SIG-M5 treated with dmso at 0.1 percent for 504 hours (cell line): ENCODE results near the gene DNAH1.
A peak's percentile ranks its signal among the peaks of the same experiment; 100 is the strongest.
"Not testable (repeated sequence)": the region's sequence is repeated elsewhere in the genome, so short reads cannot be mapped to it uniquely, and the experiment has no call there.

Source experiments
- DNase-seq: peaks from one replicate; lab custom pipeline; 2025; ENCODE audit not compliant: unreplicated experiment; lab: John Stamatoyannopoulos, UW

DNAH1 gene

GRCh38 chr3:52315977-52316764 is at the start of gene DNAH1:
DNAH1 (plus strand) TSS chr3:52316319; CDS start chr3:52322443, 6,124 bp downstream.
- no peak for DNase-seq

GRCh38 chr3:52268036-52268435 is 48.1 kb upstream of the DNAH1 start:
- DNase-seq, result no peak

- no peak for DNase-seq
These were observed 46.3 kb upstream of the DNAH1 start for GRCh38 chr3:52269776-52270175.

DNA sequence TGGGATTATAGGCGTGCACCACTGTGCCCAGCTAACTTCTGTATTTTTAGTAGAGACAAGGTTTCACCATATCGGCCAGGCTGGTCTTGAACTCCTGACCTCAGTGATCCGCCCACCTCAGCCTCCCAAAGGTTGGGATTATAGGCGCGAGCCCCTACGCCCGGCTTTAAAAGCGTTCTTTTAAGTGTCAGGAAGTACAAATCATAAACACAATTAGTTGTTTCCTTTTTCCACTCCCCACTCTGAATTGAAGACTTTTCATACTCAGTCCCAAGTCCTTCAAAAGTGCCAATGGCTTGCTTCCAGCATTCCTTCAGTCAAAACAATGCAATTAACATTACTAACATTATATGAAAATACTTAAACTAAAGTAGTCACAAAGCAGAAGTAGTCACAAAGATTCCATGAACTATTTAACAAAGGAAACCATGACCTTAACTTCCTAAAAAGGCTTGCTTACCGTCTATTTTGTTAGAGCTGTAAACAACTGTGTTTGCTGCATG is 45.8 kb upstream of the DNAH1 start:
- DNase-seq, result no peak

DNA sequence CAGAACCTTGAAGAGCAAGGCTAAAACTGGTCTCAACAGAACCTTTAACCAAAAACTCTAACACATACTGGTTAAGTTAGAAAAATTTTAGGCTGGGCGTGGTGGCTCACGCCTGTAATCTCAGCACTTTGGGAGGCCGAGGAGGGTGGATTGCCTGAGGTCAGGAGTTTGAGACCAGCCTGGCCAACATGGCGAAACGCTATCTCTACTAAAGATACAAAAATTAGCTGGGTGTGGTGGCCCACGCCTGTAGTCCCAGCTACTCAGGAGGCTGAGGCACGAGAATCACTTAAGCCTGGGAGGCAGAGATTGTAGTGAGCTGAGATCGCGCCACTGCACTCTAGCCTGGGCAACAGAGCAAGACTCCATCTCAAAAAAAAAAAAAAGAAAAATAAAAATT is 43.9 kb upstream of the DNAH1 start:
- not testable (repeated sequence) for DNase-seq

DNA sequence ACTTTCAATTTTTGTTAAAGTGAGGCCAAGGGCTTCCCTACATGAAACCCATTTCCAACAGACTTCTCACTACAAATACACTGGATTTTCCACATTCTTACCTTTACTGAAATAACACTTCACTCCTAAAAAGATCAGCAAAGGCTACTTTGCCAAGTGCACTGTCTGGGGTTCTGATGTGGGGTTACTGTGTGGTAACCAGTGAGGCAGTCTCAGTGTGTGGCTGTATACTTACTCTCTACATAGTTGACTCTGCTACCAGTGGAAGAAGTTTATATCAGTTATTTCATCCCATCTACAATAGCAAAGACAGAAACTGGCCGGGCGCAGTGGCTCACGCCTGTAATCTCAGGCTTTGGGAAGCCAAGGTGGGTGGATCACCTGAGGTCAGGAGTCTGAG is 43.3 kb upstream of the DNAH1 start:
- no peak for DNase-seq

GRCh38 chr3:52274781-52275180 is 41.3 kb upstream of the DNAH1 start:
- not testable (repeated sequence) for DNase-seq

- peak; percentile 53 for DNase-seq
These were observed 38.8 kb upstream of the DNAH1 start for GRCh38 chr3:52277071-52277964.

DNA sequence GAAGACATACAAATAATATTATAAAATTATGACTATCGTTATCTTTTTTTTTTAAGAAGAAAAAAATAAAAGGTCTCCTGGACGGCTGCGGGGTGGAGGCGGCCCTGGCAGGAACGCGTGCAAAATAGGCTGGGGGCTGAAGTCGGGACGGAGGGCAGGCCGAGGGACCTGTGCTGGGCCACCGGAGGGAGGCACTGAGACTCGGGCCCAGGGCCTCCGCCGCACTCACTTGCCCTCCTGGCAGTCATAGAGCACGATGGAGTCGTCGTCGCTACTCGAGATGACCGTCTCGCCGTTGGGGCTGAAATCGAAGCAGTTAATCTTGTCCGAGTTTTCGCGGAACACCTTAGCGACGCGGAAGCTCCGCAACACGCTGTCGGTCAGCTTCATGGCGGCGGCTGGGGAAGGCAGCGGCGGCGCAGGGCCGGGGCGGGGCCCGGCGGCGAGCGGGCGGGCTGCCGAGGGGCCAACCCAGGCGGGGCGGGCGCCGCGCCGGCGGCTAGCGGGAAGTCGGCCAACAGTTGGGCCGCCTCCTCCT is 38.1 kb upstream of the DNAH1 start:
- peak; percentile 40 for DNase-seq

DNA sequence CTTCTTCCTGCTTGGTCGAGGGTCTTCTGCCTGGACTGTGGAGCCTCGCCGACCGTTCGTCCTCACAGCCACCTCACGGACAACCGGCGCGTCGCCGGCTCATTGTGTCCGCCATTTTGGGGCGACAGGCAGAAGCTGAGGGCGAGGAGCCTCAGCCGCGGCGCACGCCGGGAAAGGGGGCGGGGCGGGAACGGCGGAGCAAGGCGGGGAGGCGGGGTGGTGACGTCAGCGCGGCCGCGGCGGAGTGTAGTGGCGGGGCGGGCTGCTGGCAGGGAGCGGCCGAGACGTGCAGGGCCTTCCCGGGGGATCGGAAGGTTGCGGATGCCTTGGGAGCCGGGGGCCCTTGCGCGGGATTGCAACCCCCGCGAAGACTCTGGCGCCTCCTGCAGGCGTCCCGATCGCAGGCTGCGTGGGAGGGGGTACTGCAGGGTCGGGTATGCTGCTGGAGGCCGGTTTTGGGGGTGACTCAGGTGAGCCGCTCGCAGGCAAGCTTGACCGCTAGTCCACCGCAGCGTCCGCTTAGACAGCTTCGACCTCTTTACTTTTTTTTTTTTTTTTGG is 37.5 kb upstream of the DNAH1 start, which contains the start of gene WDR82:
Gene WDR82 (minus strand): TSS at position 140 of the 560 bp plus-strand sequence. CDS start 288 bp downstream, outside the sequence.
- peak; percentile 91 for DNase-seq

DNA sequence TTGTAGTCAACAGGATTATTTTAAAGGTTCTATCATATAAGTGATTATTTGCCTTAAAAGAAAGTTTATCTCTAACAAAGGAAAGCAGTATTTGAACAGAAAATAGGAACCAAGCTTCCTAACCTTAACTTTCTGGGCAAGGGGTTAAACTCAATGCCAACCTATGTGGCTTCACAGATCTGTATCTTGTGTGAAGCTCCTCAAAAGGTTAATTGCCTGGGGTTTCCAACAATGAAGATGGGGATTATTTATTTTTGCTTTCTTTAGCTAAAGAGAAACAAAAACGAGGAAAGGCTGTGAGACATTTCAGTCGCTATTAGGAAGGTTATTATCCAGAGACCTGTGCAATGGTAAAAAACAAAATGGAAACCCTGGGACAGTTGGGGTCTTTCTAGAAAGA is 36.5 kb upstream of the DNAH1 start:
- DNase-seq, result no peak

DNA sequence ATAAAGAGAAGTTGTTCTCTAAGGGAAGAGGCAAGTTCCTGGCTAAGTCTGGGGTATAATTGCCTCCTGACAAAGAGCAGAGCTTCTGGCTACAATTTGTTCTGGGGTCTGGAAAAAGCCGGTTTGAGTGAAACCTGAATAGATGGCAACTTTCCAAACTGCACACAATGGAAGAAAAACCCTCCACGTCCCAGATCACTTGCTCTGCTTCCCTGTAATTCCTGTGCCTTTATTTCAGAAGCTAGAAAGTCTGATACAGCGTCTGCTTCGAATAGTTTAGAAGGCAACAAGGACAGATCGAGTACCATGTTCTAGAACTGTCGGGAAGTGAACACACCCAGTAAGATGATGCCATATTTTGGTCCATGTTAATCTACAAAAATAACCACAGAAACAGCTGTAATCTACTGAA is 36.1 kb upstream of the DNAH1 start:
- DNase-seq, result no peak

GRCh38 chr3:52281981-52282801 is 33.9 kb upstream of the DNAH1 start:
- DNase-seq, result no peak

DNA sequence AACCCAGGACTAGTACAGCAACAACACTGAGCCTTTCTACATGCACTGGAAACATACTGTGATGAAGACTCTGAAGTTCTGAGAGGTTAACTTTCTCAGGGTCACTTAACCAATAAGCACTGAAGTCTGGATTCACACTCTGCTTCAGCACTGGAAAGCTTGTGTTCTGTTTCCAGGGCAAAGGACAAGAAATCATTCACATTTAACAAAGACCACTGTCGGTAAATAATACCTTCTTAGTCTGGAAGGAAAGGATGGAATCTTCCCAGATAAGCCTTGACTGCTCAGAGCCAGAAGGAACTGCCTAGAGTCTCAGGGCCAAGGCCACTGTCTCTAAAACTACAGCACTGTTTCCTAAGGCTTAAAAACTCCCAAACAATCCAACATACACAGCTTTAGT is 32.8 kb upstream of the DNAH1 start:
- DNase-seq, result no peak

GRCh38 chr3:52284051-52284450 is 32.1 kb upstream of the DNAH1 start:
- not testable (repeated sequence) for DNase-seq

GRCh38 chr3:52286777-52287110 is 29.4 kb upstream of the DNAH1 start:
- DNase-seq, result no peak

DNA sequence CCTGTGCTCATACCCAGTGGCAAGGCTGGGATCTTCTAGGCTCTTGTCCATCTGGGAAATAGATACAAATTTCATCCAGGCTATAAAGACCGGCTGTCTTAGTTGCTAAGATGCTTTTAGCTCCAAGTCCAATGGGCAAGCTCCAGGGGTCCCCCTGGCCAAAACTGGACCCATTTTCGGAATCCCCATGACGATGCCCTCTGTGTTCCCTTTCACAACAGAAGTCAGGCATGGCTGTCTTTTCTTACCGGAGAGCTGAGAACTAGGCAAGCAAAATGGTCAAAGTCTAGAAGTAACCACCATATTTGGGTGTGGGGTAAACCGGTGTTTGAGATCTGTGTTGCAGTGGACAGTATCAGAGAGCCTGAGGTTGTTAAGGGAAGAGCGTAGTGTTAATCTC is 27.4 kb upstream of the DNAH1 start:
- no peak for DNase-seq

DNA sequence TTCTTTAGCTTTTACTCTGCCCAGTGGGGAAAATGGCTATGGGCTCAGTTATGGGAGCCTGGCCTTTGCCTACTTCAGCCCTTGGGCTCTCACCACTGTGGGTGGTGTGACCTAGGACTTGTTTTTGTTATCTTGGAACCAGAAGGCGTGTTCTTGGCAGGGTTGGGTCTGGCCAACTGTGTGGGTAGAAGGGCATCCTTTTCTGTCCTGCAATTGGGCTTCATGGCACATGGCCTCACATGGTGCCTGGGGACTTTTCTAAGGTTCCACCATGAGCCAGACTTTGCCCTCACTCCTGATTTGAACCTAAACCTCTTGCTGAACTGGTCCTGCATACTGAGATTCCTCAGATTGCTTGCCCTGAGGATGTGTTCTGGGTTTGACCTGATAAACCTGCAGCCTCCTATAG is 26.8 kb upstream of the DNAH1 start:
- DNase-seq, result no peak

DNA sequence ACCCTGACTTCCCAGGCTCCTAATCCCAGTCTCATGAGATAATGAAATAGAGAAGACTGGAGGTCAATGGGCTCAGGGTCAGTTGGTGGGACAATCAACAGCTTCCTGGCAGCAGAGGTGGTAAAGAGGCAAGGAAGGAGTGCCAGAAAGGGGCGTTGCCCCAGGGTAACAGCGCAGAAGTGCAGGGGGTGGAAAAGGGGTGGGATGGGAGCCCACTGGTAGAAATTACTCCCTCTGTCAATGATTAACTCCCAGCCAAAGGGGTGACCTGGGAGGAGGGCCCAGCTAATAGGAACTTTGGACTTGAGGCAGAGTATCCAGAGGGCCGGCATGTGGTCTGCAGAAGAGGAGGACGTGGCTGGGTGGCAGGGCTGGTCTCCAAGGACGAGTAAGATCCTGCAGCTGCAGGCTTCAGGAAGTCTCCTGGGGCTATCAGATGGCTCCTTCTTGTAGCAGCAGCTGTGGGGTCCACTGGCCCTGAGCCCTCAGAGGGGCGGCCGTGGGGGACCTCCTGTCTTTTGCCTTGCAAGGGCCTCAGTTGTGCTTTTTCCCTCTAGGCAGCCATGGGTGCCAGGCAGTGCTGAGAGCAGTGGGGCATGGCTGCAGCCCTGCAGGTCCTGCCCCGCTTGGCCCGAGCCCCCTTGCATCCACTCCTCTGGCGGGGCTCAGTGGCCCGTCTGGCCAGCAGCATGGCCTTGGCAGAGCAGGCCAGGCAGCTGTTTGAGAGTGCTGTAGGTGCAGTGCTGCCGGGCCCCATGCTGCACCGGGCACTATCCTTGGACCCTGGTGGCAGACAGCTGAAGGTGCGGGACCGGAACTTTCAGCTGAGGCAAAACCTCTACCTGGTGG is 26.1 kb upstream of the DNAH1 start:
- DNase-seq, result no peak
